PC-9 (cell line): Measurements from ENCODE around the gene GOLIM4. TPM values are rescaled to one million over a fixed set of nuclear protein-coding genes. Genes with fewer than 3 reads are reported as not detected.
"Not testable (repeated sequence)": the region's sequence is repeated elsewhere in the genome, so short reads cannot be mapped to it uniquely, and the experiment has no call there.

Experiments
- BruUV-seq: library from RNA; stranded (reverse); fragments of 400-500 nt; replicated peaks from 2 replicates; lab custom pipeline; 2021; lab: Mats Ljungman, UMichigan
- CTCF ChIA-PET: fragments of 300-600 bp; sonication (Branson Sonifier 250); formaldehyde crosslinking; loops from one replicate; lab custom pipeline; 2022; ENCODE audit warnings: antibody characterized with exemption; lab: Charles Lee
- POLR2A ChIA-PET: fragments of 300-600 bp; sonication (Branson Sonifier 250); formaldehyde crosslinking; loops from one replicate; lab custom pipeline; 2022; ENCODE audit warnings: antibody characterized with exemption; ENCODE audit not compliant: unreplicated experiment; lab: Charles Lee
- DNase-seq, 2 experiments: peaks; one replicate each; pipeline versions ENCODE4 v3.0.0 to v3.0.0-alpha.2; 2015 to 2022; ENCODE audit warnings: mixed read lengths in 1 of 2
- H2AFZ ChIP-seq: fragments of 200-600 bp; sonication (generic); 2 replicates; pipeline ENCODE4 v1.8.1; 2017; ENCODE audit warnings: antibody characterized with exemption
- H3F3A ChIP-seq: fragments of 200-600 bp; sonication (generic); 2 replicates; pipeline ENCODE4 v1.8.1; 2017; ENCODE audit warnings: antibody characterized with exemption, mild to moderate bottlenecking, low read depth; ENCODE audit not compliant: insufficient read depth
- H3K27ac ChIP-seq: fragments of 200-600 bp; sonication (generic); 2 replicates; pipeline ENCODE4 v1.6.1; 2016; ENCODE audit warnings: mixed run types
- H3K27me3 ChIP-seq: fragments of 200-600 bp; sonication (generic); 2 replicates; pipeline ENCODE4 v1.6.1; 2016; ENCODE audit warnings: low read depth, mixed run types; ENCODE audit not compliant: insufficient read depth
- H3K36me3 ChIP-seq: fragments of 200-600 bp; sonication (generic); 2 replicates; pipeline ENCODE4 v1.6.1; 2016; ENCODE audit warnings: low read depth, mixed run types
- H3K4me1 ChIP-seq: fragments of 200-600 bp; sonication (generic); replicated peaks from 2 replicates; pipeline ENCODE4 v1.6.1; 2016; ENCODE audit warnings: mixed run types; ENCODE audit not compliant: insufficient read depth
- H3K4me2 ChIP-seq: fragments of 200-600 bp; sonication (generic); 2 replicates; pipeline ENCODE4 v1.6.1; 2017; ENCODE audit warnings: mixed run types
- H3K4me3 ChIP-seq: fragments of 200-600 bp; sonication (generic); 2 replicates; pipeline ENCODE4 v1.6.1; 2016; ENCODE audit warnings: mixed run types
- H3K79me2 ChIP-seq: fragments of 200-600 bp; sonication (generic); 2 replicates; pipeline ENCODE4 v1.6.1; 2017; ENCODE audit warnings: low read depth, mixed run types
- H3K9me2 ChIP-seq: fragments of 200-600 bp; sonication (generic); 2 replicates; pipeline ENCODE4 v1.8.1; 2017; ENCODE audit warnings: mild to moderate bottlenecking; ENCODE audit not compliant: insufficient read depth
- H3K9me3 ChIP-seq: fragments of 200-600 bp; sonication (generic); 2 replicates; pipeline ENCODE4 v1.8.1; 2016; ENCODE audit warnings: low read depth; ENCODE audit not compliant: insufficient read depth
- H4K20me1 ChIP-seq: fragments of 200-600 bp; sonication (generic); 2 replicates; pipeline ENCODE4 v1.8.1; 2017; ENCODE audit not compliant: insufficient read depth
- EZH2 ChIP-seq: fragments of 200-600 bp; sonication (generic); IDR thresholded peaks from 2 replicates; pipeline ENCODE4 v1.8.0; 2017; ENCODE audit warnings: antibody characterized with exemption, low read depth
- intact Hi-C: fragments of 100-400 bp; cut with micrococcal nuclease; formaldehyde crosslinking; loops from one replicate; pipeline ENCODE4 v1.10.0; 2022; ENCODE audit not compliant: unreplicated experiment
- total RNA-seq: library from RNA; stranded (reverse); gene quantifications from 2 replicates; pipeline ENCODE4 v1.2.3, GENCODE V29; 2021
- TF ChIP-seq, protein P1 (sequence below): fragments of 200-600 bp; sonication (generic); conservative IDR thresholded peaks from 2 replicates; pipeline ENCODE4 v1.6.1; 2017; ENCODE audit warnings: mixed run types, antibody characterized with exemption, mild to moderate bottlenecking, moderate library complexity

Gene GOLIM4
- total RNA-seq, 1 experiment from 2014 or later, result 17.5 TPM

DNA sequence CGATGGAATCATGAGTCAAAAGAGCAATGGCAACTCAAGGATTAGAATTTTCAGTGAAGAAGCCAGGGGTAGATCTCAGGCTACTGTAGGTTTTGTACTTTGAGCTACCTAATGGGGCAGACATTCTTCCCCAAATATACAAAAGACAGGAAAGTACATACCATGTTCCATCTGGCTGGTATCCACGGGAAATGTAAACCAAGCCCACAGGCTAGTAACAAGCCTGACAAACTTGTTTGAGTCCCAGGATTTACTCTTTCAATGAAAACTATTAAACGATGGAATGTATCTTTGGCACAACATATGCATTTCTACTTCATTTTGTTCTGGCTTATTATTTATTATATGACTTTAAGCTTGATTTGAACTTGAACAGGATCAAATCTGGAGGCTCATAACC is 44.2 kb upstream of the GOLIM4 start:
- Histone ChIP-seq H3K79me2 (no peaks in the 10 kb centered on the region), H3K27me3 (no peaks in the 10 kb centered on the region), H3K36me3 (no peaks in the 10 kb centered on the region), H3K27ac (no peak overlapping the region), H3K4me1 (no peaks in the 10 kb centered on the region), H2AFZ (peak overlapping the region; percentile 37; the same call in 1 of the 2 replicates), H3K4me2 (no peak overlapping the region), H4K20me1 (no peaks in the 10 kb centered on the region), H3K9me3 (no peaks in the 10 kb centered on the region), H3K4me3 (no peak overlapping the region), H3F3A (no peaks in the 10 kb centered on the region), H3K9me2 (no peaks in the 10 kb centered on the region)
- ChIA-PET POLR2A (interaction anchor here (0.5 to 0.6 kb wide), 2 partner anchors 98 to 574 kb away, joined by 4 to 25 read pairs; no protein-coding TSS in a partner anchor), CTCF (no interaction called here)
- no peak for TF ChIP-seq EZH2
- TF ChIP-seq, protein P1, sequence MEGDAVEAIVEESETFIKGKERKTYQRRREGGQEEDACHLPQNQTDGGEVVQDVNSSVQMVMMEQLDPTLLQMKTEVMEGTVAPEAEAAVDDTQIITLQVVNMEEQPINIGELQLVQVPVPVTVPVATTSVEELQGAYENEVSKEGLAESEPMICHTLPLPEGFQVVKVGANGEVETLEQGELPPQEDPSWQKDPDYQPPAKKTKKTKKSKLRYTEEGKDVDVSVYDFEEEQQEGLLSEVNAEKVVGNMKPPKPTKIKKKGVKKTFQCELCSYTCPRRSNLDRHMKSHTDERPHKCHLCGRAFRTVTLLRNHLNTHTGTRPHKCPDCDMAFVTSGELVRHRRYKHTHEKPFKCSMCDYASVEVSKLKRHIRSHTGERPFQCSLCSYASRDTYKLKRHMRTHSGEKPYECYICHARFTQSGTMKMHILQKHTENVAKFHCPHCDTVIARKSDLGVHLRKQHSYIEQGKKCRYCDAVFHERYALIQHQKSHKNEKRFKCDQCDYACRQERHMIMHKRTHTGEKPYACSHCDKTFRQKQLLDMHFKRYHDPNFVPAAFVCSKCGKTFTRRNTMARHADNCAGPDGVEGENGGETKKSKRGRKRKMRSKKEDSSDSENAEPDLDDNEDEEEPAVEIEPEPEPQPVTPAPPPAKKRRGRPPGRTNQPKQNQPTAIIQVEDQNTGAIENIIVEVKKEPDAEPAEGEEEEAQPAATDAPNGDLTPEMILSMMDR, result no peak
- intact Hi-C loops, result no loop called here
- no TSS peak for BruUV-seq
- peak in 1 of 2 experiments; percentile 34 for DNase-seq

DNA sequence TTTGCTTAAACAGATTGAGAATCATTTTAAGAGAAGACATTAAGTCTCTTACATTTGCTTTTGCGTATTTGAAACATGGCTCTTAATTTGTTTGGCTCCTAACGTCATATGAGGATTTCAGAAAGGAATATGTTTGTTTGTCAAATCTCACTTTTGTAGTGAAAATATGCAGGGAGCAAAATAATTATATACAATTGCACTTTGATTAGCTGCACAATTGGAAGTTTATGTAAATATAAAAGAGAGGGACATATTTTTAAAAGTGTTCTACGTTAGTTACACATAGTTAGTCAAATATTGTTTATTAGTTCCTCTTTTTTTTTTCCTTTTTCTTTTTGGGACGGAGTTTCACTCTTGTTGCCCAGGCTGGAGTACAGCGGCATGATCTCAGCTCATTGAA is 42.7 kb upstream of the GOLIM4 start:
- Histone ChIP-seq H3F3A (no peaks in the 10 kb centered on the region), H2AFZ (peak overlapping the region; percentile 44; the same call in 1 of the 2 replicates), H3K36me3 (no peaks in the 10 kb centered on the region), H3K4me1 (no peaks in the 10 kb centered on the region), H3K27me3 (no peaks in the 10 kb centered on the region), H3K27ac (no peak overlapping the region), H4K20me1 (no peaks in the 10 kb centered on the region), H3K9me2 (no peaks in the 10 kb centered on the region), H3K4me3 (no peak overlapping the region), H3K9me3 (no peaks in the 10 kb centered on the region), H3K4me2 (no peak overlapping the region), H3K79me2 (no peaks in the 10 kb centered on the region)
- CTCF ChIA-PET, result no interaction called here
- DNase-seq, result no peak
- intact Hi-C loops, result no loop called here
- POLR2A ChIA-PET, result no interaction called here
- TF ChIP-seq, protein P1, result no peak
- TF ChIP-seq EZH2, result no peak
- no TSS peak for BruUV-seq

DNA sequence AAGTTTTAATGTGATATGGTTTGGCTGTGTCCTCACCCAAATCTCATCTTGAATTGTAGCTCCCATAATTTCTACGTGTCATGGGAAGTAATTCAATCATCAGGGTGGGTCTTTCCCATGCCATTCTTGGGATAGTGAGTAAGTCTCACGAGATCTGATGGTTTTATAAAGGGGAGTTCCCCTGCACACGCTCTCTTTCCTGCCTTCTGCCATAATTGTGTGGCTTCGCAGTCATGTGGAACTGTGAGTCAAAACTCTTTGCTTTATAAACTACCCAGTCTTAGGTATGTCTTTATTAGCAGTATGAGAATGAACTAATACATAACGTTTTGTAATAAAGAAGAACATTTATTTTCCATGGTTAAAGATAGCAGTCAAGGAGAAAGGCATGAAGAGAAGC is 39.2 kb upstream of the GOLIM4 start:
- intact Hi-C loops, result no loop called here
- Histone ChIP-seq H3K36me3 (no peaks in the 10 kb centered on the region), H3K27me3 (no peaks in the 10 kb centered on the region), H3F3A (no peaks in the 10 kb centered on the region), H2AFZ (no peak overlapping the region), H3K27ac (no peak overlapping the region), H4K20me1 (no peaks in the 10 kb centered on the region), H3K4me1 (no peaks in the 10 kb centered on the region), H3K4me2 (no peak overlapping the region), H3K79me2 (no peaks in the 10 kb centered on the region), H3K9me3 (0 out of 2 replicates have a peak, but pooled peaks cover 2% of the 10 kb centered on the region), H3K9me2 (no peaks in the 10 kb centered on the region), H3K4me3 (no peak overlapping the region)
- ChIA-PET POLR2A (no interaction called here), CTCF (no interaction called here)
- no TSS peak for BruUV-seq
- DNase-seq, result no peak
- TF ChIP-seq, protein P1, result no peak
- no peak for TF ChIP-seq EZH2

DNA sequence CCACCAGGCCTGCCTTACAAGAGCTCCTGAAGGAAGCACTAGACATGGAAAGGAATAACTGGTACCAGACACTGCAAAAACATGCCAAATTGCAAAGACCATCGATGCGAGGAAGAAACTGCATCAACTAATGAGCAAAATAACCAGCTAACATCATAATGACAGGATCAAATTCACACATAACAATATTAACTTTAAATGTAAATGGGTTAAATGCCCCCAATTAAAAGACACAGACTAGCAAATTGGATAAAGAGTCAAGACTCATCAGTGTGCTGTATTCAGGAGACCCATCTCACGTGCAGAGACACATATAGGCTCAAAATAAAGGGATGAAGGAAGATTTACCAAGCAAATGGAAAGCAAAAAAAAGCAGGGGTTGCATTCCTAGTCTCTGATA is 34.5 kb upstream of the GOLIM4 start:
- H3K9me3 ChIP-seq, H3K4me1 ChIP-seq, H3K36me3 ChIP-seq, BruUV-seq, DNase-seq, CTCF ChIA-PET, intact Hi-C loops, H3K4me3 ChIP-seq, POLR2A ChIA-PET, H3K27ac ChIP-seq, H3K9me2 ChIP-seq, H3K4me2 ChIP-seq, H3K27me3 ChIP-seq, H3F3A ChIP-seq, H3K79me2 ChIP-seq, H4K20me1 ChIP-seq, H2AFZ ChIP-seq: not testable (repeated sequence)

DNA sequence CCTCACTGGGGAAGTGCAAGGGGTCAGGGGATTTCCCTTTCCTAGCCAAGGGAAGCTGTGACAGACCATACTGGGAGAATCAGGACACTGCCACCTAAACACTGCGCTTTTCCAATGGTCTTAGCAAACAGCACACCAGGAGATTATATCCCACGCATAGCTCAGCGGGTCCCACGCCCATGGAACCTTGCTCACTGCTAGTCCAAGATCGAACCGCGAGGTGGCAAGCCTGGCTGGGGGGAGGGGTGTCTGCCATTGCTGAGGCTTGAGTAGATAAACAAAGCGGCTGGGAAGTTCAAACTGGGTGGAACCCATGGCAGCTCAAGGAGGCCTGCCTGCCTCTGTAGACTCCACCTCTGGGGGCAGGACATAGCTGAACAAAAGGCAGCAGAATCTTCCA is 32.7 kb upstream of the GOLIM4 start:
- H3K9me2 ChIP-seq, H4K20me1 ChIP-seq, H3K4me2 ChIP-seq, H3K27me3 ChIP-seq, H3F3A ChIP-seq, H3K4me1 ChIP-seq, H3K9me3 ChIP-seq, H3K27ac ChIP-seq, intact Hi-C loops, DNase-seq, H3K79me2 ChIP-seq, POLR2A ChIA-PET, H3K36me3 ChIP-seq, BruUV-seq, H2AFZ ChIP-seq, H3K4me3 ChIP-seq: not testable (repeated sequence)
- CTCF ChIA-PET, result interaction anchor here (0.7 kb wide), 1 partner anchor 1955 kb away, joined by 5 read pairs; no protein-coding TSS in a partner anchor
